IMR-90 (cell line): ENCODE data around the gene AURKA.

Experiments used
- CEBPB ChIP-seq: IDR thresholded peaks from 2 replicates; pipeline ENCODE4 v1.6.1; 2012; ENCODE audit warnings: low read depth, low read length, improper control_type of control experiment
- CTCF ChIP-seq: conservative IDR thresholded peaks from 2 replicates; pipeline ENCODE4 v1.5.1; 2012; ENCODE audit warnings: mild to moderate bottlenecking, low read depth, low read length, improper control_type of control experiment

GRCh38 chr20:56422076-56422823 is 30.2 kb upstream of the AURKA start:
- TF ChIP-seq CEBPB = peak; percentile 57; the same call in 1 of the 2 replicates
- TF ChIP-seq CTCF = peak; percentile 34
